Umbilical cord (tissue), 1 donor: ENCODE data around the gene ZSCAN23. TPM values are rescaled to one million over a fixed set of nuclear protein-coding genes. Genes with fewer than 3 reads are reported as not detected.

Experiments used
- total RNA-seq: library from RNA; depleted of rRNA; stranded (reverse); fragments of >200 nt; gene quantifications from one replicate; pipeline ENCODE4 v1.2.3, GENCODE V29; 2014; ENCODE audit warnings: low replicate concordance; ENCODE audit not compliant: insufficient read depth

Gene ZSCAN23
- total RNA-seq, 1 donor from 2014 or later, result 6.5 TPM

Other genes starting within 250 kb of the ZSCAN23 start
- 23.4 TPM for gene ZSCAN9, start 218.2 kb downstream of the ZSCAN23 start, total RNA-seq
- gene ZKSCAN4, start 191.2 kb downstream of the ZSCAN23 start, total RNA-seq, result 19.0 TPM
- gene NKAPL, start 184.2 kb downstream of the ZSCAN23 start, total RNA-seq, result 1.9 TPM
- gene ZSCAN26, start 176.3 kb downstream of the ZSCAN23 start, total RNA-seq, result 17.3 TPM
- gene PGBD1, start 161.9 kb downstream of the ZSCAN23 start, total RNA-seq, result 9.9 TPM
- 10.6 TPM for gene ZSCAN31, start 107.3 kb downstream of the ZSCAN23 start, total RNA-seq
- gene ZKSCAN3, start 93.5 kb downstream of the ZSCAN23 start, total RNA-seq, result 5.5 TPM
- 8.7 TPM for gene ZSCAN12, start 43.7 kb downstream of the ZSCAN23 start, total RNA-seq
- 1.4 TPM for gene GPX6, start 72.3 kb upstream of the ZSCAN23 start, total RNA-seq
- gene GPX5, start 82.4 kb upstream of the ZSCAN23 start, total RNA-seq, result 4.6 TPM